Natural killer cell (primary cell): Measurements from ENCODE around the gene BPHL. TPM values are rescaled to one million over a fixed set of nuclear protein-coding genes. Genes with fewer than 3 reads are reported as not detected.
A peak's percentile ranks its signal among the peaks of the same experiment; 100 is the strongest.
"Not testable (repeated sequence)": the region's sequence is repeated elsewhere in the genome, so short reads cannot be mapped to it uniquely, and the experiment has no call there.

ENCODE experiments used
- ATAC-seq, 3 donors: fragments of 150-1000 bp in 2 of 3; fragments of 200-7000 bp in 1 of 3; cut with Tn5 transposase; 1 replicate in 1 of 3; 2 replicates in 2 of 3; pipeline ENCODE4 v1.10.0; 2021; ENCODE audit warnings: mild to moderate bottlenecking in 2 of 3, moderate library complexity in 2 of 3
- DNase-seq, 2 donors: peaks; one replicate each; pipeline versions ENCODE4 v3.0.0 to v3.0.0-alpha.2; 2013 to 2021; ENCODE audit warnings: mixed read lengths in 1 of 2
- H3K27ac ChIP-seq: one replicate; pipeline ENCODE4 v1.5.1; 2013; ENCODE audit warnings: mild to moderate bottlenecking, low read length
- H3K27me3 ChIP-seq: one replicate; pipeline ENCODE4 v1.6.1; 2013; ENCODE audit warnings: low read length; ENCODE audit not compliant: control insufficient read depth, insufficient read depth
- H3K36me3 ChIP-seq: one replicate; pipeline ENCODE4 v1.6.1; 2013; ENCODE audit warnings: low read length; ENCODE audit not compliant: control insufficient read depth, insufficient read depth
- H3K4me1 ChIP-seq: one replicate; pipeline ENCODE4 v1.6.1; 2013; ENCODE audit warnings: low read length; ENCODE audit not compliant: control insufficient read depth, insufficient read depth
- H3K4me3 ChIP-seq: one replicate; pipeline ENCODE4 v1.5.1; 2013; ENCODE audit warnings: low read length
- H3K9me3 ChIP-seq: one replicate; pipeline ENCODE4 v1.6.1; 2013; ENCODE audit warnings: low read length; ENCODE audit not compliant: control insufficient read depth, insufficient read depth
- H3K27ac Mint-ChIP-seq, 2 donors: one replicate each; pipeline ENCODE4 v1.8.0; 2022; ENCODE audit warnings: mild to moderate bottlenecking in 2 of 2, mixed read lengths in 2 of 2, moderate library complexity in 1 of 2
- H3K27me3 Mint-ChIP-seq, 2 donors: one replicate each; pipeline ENCODE4 v1.8.0; 2022; ENCODE audit warnings: low read depth in 2 of 2, mixed read lengths in 2 of 2
- H3K36me3 Mint-ChIP-seq: one replicate; pipeline ENCODE4 v1.8.0; 2022; ENCODE audit warnings: mixed read lengths
- H3K4me1 Mint-ChIP-seq, 2 donors: one replicate each; pipeline ENCODE4 v1.8.0; 2022; ENCODE audit warnings: mixed read lengths in 2 of 2
- H3K4me3 Mint-ChIP-seq: one replicate; pipeline ENCODE4 v1.8.0; 2022; ENCODE audit warnings: mild to moderate bottlenecking, moderate library complexity, mixed read lengths
- H3K9me3 Mint-ChIP-seq, 2 donors: one replicate each; pipeline ENCODE4 v1.8.0; 2022; ENCODE audit warnings: mixed read lengths in 2 of 2
- whole genome bisulfite sequencing: methylation state at CpG from one replicate; pipeline ENCODE4 v1.1.7; 2013; ENCODE audit warnings: missing lambda C conversion rate; ENCODE audit not compliant: insufficient coverage; 5-methylcytosine and 5-hydroxymethylcytosine counted together
- intact Hi-C: fragments of 100-400 bp; cut with micrococcal nuclease; formaldehyde crosslinking; loops from one replicate; pipeline ENCODE4 v1.14.2; 2022
- total RNA-seq, 4 donors: library from RNA; stranded (reverse); fragments of 120-200 nt in 1 of 4; gene quantifications; one replicate each; pipeline versions ENCODE4 v1.2.3 to v1.2.4, GENCODE V29; 2013 to 2022
- TF ChIP-seq, protein P1 (sequence below): fragments of 200-600 bp; IDR thresholded peaks from one replicate; pipeline ENCODE4 v1.8.0; 2022; ENCODE audit warnings: antibody characterized with exemption

Gene BPHL
- total RNA-seq, 3 donors from 2014 or later (not counting 1 experiment from before 2014, with no cell fraction given), result 2.9 to 5.9 (median 5.7) TPM

GRCh38 chr6:3176562-3177355 is 58.2 kb downstream of the BPHL start:
- Mint-ChIP-seq H3K9me3 (no peaks in the 10 kb centered on the region), H3K4me1 (no peaks in the 10 kb centered on the region), H3K36me3 (no peaks in the 10 kb centered on the region), H3K27ac (no peak overlapping the region), H3K4me3 (no peak overlapping the region), H3K27me3 (peaks cover 0 to 17% of the 10 kb centered on the region in 2 donors)
- ATAC-seq, result peak in 1 of 3 donors; percentile 27
- Histone ChIP-seq H3K36me3 (no peaks in the 10 kb centered on the region), H3K27ac (no peak overlapping the region), H3K9me3 (no peaks in the 10 kb centered on the region), H3K4me3 (no peak overlapping the region), H3K4me1 (no peaks in the 10 kb centered on the region), H3K27me3 (no peaks in the 10 kb centered on the region)
- intact Hi-C loops, result no loop called here
- DNase-seq, result peak in 1 of 2 donors; percentile 28
- 84% methylated on average over 22 of the region's 22 CpGs for WGBS
- TF ChIP-seq, protein P1, sequence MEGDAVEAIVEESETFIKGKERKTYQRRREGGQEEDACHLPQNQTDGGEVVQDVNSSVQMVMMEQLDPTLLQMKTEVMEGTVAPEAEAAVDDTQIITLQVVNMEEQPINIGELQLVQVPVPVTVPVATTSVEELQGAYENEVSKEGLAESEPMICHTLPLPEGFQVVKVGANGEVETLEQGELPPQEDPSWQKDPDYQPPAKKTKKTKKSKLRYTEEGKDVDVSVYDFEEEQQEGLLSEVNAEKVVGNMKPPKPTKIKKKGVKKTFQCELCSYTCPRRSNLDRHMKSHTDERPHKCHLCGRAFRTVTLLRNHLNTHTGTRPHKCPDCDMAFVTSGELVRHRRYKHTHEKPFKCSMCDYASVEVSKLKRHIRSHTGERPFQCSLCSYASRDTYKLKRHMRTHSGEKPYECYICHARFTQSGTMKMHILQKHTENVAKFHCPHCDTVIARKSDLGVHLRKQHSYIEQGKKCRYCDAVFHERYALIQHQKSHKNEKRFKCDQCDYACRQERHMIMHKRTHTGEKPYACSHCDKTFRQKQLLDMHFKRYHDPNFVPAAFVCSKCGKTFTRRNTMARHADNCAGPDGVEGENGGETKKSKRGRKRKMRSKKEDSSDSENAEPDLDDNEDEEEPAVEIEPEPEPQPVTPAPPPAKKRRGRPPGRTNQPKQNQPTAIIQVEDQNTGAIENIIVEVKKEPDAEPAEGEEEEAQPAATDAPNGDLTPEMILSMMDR, result no peak

GRCh38 chr6:3178666-3179065 is 60.2 kb downstream of the BPHL start:
- H3K36me3 ChIP-seq, H3K4me3 ChIP-seq, H3K27ac ChIP-seq, H3K4me3 Mint-ChIP-seq, H3K4me1 ChIP-seq, DNase-seq, H3K36me3 Mint-ChIP-seq, H3K4me1 Mint-ChIP-seq, intact Hi-C loops, H3K27ac Mint-ChIP-seq, H3K27me3 ChIP-seq, H3K9me3 Mint-ChIP-seq, ATAC-seq, H3K9me3 ChIP-seq: not testable (repeated sequence)
- WGBS, result 92% methylated on average over 8 of the region's 8 CpGs
- peaks cover 0 to 12% of the 10 kb centered on the region in 2 donors for H3K27me3 Mint-ChIP-seq

DNA sequence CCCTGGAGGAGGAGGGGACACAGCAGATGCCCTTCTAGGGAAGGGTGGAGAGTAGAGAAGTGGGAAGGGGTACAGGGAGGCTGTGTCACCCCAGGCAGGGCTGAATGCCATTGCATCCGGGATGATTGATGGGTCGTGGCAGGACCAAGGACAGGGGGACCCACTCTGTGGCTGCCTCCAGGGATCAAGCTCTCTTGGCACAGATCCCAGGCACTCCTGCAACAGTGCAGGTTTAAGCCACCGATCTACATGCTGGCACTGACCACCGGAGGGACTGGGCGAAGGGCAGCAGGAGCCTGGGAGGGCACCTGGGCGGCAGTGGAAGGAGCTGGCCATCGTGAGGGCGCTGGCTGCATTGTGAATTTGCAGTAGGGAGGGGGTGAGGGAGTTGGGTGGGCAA is 61.4 kb downstream of the BPHL start:
- H3K27ac Mint-ChIP-seq, result not testable (repeated sequence)

DNA sequence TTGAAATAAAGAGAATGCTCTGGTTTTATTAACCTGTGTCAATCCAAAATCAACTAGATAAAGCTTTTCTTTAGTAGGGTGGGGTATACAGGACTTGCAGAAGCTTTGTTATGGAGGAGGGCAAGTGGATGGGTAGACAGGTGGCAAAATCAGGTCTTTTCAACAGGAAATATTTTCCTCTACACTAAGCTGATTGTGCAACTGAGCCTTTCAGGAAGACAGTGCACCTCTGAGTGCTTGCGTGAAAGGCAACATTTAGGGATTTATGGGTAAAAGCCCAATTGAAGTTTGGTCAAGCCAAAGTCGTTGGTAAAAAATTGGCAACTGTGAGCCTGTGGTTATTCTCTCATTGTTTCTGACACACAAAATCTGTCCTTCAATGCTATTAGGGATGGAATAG is 62.6 kb downstream of the BPHL start:
- DNase-seq (no peak), ATAC-seq (no peak)
- no peaks in the 10 kb centered on the region for H3K27me3 ChIP-seq
- intact Hi-C loops, result loop anchor here (1.0 kb wide), 1 partner anchor 25 kb away; no protein-coding TSS in a partner anchor
- Mint-ChIP-seq H3K27ac (no peak overlapping the region), H3K27me3 (peaks cover 19 to 21% of the 10 kb centered on the region in 2 donors), H3K4me1 (no peaks in the 10 kb centered on the region), H3K4me3 (no peak overlapping the region), H3K9me3 (no peaks in the 10 kb centered on the region), H3K36me3 (no peaks in the 10 kb centered on the region)
- no peaks in the 10 kb centered on the region for H3K9me3 ChIP-seq
- WGBS, result 76% methylated on average over 2 of the region's 2 CpGs
- no peaks in the 10 kb centered on the region for H3K36me3 ChIP-seq
- H3K4me3 ChIP-seq, result no peak overlapping the region
- no peak overlapping the region for H3K27ac ChIP-seq
- TF ChIP-seq, protein P1, result no peak
- no peaks in the 10 kb centered on the region for H3K4me1 ChIP-seq

More for the DNA sequence above, 61.4 kb downstream of the BPHL start:
- H3K27ac ChIP-seq, H3K36me3 Mint-ChIP-seq, H3K9me3 ChIP-seq, H3K36me3 ChIP-seq, H3K27me3 ChIP-seq, intact Hi-C loops, H3K4me3 ChIP-seq, DNase-seq, H3K9me3 Mint-ChIP-seq, H3K4me1 Mint-ChIP-seq, H3K4me1 ChIP-seq: not testable (repeated sequence)
- H3K27me3 Mint-ChIP-seq, result peaks cover 11 to 18% of the 10 kb centered on the region in 2 donors
- peak overlapping the region; percentile 49 for H3K4me3 Mint-ChIP-seq
- peak in 1 of 3 donors; percentile 42 for ATAC-seq
- 84% methylated on average over 7 of the region's 8 CpGs for WGBS
